ENCODE measurements around the gene NCOA4. TPM values are rescaled to one million over a fixed set of nuclear protein-coding genes. Genes with fewer than 3 reads are reported as not detected.
"Not testable (repeated sequence)": the region's sequence is repeated elsewhere in the genome, so short reads cannot be mapped to it uniquely, and the experiment has no call there.

Gene NCOA4
- total RNA-seq (2014; rRNA removed; shearing (Covaris generic)) = 92.4 and 101 TPM in 2 replicates

DNA sequence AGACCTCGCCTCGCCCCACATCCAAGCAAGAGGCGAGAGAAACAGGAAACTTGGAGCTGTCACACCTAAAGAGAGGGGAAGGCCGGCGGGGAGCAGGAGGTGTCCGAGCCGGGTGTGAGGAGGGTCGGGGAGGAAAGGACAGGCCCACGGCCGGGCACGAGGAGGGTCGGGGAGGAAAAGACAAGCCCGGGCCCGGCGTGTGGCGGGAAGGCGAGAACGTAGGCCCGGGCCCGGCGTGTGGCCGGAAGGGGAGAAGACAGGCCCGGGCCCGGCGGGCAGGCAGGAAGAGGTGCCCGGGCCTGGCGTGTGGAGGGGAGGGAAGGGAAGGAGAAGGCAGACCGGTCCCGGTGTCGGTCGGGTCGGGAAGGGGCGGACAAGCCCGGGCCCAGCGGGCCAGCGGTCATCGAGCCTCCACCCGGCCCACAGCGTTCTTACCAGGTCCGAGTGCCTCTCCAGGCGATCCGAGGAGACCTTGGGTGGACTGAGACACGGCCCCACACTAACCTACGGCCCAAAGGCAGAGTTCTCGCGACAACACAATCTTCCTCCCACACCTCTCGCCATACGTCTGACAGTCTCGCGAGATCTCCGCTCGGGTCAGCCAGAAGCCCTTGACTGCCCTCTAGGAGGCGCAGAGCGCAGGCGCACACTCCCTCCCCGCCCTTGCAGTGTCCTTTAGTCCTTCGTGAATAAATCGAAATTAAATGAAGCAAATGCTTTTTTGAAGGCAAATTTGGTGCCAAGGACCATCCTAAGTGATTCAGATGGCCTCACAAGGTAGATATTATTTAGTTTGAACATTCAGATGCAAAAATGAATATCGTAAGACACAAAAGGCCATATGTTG lies at the start of gene NCOA4:
Gene NCOA4 (minus strand): TSS at position 533 of the 847 bp plus-strand sequence. CDS start 13,943 bp downstream, outside the sequence.
- peak; percentile 96 for DNase-seq (ENCODE audit: low read depth)

DNA sequence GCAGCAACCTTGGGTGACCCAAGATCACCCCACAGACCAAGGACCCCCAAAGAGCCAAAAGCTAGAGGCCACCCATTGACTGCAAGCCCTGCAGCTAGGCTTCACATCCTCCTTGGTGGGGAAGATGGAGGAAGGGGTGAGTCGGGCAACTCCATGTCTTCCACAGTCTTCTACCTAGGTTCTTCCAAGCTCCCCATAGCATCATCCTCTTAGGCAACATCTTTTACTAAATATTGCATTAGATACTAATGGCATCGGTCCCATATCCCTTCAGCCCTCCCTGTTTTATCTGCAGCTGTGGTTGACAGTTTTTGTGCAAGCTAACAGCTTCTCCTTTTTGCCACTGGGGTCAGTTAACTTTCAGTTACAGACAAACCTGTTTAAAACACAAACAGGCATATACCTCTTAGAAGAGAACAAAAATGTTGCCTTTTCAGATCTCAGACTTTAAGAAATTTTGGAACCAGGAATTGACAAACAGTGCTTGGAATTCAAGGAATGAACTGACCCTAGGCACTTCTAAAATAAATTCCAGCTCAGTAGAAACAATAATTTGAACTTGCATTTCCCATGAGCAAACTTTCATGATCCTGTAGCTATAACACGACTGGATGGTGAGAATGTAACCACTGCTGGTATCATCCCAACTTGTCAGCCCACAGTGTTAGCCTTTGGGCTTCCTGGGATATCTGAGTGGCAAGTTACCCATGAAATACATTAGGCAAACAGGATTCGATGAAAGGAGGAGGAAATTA lies 49.6 kb upstream of the NCOA4 start:
- DNase-seq (ENCODE audit: low read depth) = no peak

DNA sequence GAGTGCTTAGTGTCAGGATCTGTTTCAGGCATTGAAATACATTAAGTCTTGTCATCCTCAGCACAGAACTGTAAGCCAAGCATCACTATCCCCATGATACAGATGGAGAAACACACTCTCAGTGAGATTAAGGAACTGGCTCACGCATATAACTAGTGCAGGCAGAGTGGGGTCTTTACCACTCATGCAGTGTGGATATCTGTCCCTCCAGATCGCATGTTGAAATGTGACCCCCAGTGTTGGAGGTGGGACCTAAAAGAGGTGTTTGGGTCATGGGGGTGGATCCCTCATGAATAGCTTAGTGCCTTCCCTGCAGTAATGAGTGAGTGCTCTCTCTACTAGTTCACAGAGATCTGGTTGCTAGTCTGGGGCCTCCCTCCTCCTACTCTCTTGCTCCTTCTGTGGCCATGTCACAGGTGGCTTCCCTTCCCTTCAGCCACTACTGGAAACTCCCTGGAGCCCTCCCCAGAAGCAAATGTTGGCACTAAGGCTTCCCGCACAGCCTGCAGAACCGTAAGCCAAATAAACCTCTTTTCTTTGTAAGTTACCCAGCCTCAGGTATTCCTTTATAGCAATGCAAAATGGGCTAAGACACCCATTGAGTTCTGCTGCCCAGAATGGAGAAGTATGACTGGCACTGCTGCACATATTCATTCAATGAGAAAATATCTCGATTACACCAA lies 47.4 kb upstream of the NCOA4 start:
- DNase-seq (ENCODE audit: low read depth) = no peak

DNA sequence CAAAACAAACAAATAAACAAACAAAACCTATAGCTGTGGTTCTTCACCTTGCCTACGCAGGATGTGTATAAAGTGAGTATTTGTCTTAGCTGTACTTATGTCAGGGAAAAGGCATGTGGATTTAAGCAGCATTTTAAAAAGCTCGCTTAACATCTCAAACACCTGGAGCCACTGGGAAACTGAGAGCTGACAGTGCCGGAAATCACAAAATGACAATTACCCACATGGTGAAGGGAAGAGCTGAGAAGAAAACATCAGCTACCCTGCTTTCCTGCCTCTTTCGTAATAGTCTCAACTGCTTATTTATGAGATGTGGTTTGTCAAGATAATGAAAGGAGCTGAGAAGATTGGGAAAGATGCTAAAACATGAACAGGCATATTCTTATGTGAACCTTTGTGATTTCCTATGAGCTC lies 46.7 kb upstream of the NCOA4 start:
- DNase-seq (ENCODE audit: low read depth) = no peak

DNA sequence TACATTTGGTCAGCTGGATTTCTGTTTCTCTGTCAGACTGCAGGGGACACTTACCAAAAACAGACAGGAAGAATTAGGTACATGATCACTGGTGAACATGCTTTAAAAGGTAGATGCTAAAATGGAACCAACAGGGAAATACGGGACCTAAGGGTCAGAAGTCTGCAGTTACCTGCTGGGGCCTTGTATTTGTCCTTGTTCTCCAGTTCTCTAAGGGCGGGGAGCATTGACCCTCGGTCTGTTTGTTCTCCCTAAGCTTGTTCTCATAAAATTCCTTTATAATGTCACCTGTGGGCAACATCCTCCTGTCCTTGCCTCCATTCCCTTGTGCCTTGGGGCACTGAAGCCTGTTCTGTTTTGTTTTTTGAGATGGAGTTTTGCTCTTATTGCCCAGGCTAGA lies 45.4 kb upstream of the NCOA4 start:
- no peak for DNase-seq (ENCODE audit: low read depth)

DNA sequence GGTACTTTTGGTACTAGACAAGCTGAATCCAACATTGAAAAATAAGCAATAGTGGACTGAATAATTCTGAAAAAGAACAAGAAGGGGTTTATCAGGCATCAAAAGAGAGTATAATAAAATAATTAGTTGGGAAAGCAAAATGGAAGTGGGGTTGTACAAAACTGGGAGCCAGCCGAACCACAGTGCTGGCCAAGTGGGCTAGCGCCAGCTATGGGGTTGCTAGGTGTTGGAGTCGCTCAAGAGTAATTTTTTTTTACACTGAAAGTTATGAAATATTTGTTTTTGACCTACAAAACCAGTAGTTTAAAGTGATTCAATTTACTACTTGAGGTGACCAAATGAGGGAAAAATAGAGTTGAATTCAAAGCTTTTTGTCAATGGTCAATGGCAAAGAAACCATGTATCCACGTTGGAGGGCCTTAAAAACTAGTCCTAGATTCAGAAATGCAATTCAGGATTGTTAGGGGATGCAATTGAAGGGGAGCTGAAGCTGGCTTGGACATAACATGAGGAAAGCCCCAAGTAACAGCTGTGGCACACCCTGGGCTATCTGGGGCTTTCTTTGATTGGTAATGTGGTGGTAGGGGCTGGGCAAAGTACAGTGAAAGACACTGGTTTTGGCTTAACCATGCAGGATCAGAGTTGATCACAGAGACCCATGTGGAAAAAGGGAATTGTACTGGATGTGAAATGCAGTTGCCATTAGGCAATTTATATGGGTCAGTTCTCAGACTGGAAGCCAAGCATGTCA lies 43.9 kb upstream of the NCOA4 start:
- no peak for DNase-seq (ENCODE audit: low read depth)

DNA sequence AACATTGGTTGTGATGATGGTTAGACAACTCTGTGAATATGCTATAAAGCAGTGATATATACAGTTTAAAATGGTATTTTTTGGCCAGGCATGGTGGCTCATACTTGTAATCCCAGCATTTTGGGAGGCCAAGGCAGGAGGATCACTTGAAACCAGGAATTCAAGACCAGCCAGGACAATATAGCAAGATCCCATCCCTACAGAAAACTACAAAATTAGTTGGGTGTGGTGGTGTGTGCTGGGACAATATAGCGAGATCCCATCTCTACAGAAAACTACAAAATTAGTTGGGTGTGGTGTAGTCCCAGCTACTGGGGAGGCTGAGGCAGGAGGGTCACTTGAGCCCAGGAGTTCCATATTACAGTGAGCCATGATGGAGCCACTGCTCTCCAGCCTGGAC lies 43.1 kb upstream of the NCOA4 start:
- DNase-seq (ENCODE audit: low read depth) = no peak

DNA sequence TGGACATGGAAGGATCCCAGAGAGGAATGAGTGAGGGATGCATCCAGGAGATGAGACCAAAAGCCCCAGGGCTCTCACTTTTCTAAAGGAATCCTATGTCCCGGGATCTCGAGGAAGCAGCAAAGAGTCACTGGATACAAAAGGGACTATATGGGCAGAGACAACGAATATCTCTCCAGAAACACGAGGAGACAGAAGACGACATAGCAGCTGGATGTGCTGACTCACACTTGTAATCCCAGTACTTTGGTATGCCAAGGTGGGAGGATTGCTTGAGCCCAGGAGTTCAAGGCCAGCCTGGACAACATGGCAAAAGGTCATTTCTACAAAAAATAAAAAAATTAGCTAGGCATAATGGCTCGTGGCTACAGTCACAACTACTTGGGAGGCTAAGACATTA lies 40.3 kb upstream of the NCOA4 start:
- DNase-seq (ENCODE audit: low read depth) = no peak

DNA sequence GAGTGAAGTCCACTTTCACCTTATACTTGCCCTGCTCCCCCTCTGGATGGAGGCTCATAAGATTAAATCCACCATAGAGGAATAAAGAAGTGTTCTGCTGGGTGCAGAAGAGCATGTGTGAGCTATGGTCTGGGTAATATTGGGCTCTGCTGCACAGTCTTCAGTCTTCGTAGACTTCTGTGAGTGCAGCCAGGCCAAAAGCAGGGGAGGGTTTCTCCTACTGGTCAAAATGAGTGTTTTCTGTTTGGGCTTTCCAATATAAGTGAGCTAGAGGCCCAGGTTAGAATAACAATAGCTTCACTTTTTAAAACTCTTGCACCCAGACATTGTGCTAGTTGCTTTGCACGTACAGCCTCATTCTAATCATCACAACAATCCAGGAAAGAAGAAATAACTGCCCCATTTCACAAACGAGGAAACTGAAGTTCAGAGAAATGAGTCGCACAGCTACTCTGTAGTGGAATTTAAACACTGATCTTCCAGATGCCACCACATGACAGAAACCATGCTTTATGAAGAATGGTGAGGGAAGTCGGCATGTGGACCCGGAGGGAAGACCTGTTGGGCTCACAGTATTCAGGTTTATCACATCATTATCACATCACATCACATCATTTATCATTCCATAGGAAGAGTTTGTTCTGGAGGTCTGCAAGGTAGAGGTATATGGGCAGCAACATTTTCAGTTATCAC lies 39.5 kb upstream of the NCOA4 start:
- DNase-seq (ENCODE audit: low read depth) = no peak

DNA sequence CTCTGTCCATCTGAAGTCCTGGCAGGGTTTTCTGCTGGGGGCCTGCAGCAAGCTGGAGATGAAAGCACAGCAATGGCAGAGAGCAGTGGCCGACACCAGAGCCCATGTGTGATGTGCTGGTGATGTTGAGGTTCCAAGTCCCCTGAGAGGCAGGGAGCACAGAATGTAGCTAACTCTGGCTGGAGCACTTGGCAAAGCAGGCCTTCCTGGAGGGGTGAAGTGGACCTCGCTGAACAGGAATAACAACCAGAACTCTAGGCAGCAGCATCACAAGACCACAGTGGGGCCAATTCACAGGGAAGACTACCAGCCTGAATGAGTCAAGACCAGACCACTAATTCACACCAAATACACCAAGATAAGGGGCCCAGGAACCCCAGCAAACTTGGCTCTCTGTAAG lies 38.5 kb upstream of the NCOA4 start:
- DNase-seq (ENCODE audit: low read depth) = no peak

DNA sequence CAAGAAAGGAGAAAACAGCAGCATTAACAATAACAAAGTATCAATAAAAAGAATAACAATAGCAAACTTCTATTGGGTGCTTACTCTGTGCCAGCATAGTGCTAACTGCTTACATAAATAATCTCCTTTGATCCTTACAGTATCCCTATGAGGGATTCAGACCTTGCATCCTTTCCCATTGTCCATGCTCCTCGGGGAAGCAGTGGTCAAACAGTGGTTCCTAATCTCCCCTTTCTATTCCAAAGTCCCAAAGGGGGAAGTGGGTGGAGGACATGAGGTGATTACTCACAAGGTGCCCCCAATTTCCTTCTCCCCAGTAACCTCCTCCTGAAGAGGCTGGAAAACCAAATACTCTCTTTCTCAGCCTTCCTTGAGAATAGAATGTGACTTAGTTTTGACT lies 37.7 kb upstream of the NCOA4 start:
- DNase-seq (ENCODE audit: low read depth) = no peak

DNA sequence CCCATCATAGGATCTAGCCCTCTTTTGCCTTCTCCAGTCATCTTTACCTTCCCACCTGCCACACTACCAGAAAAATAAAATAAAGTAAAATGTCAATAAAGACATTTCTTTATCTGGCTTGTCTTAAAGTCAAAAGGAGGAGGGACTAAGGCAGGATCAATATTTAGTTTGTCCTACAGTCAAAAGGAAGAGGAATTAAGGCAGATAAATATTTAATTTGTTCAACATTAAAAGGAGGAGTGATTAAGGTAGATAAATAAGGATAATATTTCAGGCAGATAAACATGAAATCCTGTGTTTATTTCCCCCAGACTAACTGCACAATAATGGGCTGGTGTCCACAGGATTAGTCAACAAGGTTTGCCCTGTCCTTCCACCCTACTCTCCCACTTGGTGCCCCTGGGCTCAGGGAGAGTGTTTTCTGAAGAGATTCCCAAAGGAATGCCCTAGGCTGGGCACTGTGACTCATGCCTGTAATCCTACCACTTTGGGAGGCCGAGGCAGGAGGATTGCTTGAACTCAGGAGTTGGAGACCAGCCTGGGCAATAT lies 33.9 kb upstream of the NCOA4 start:
- no peak for DNase-seq (ENCODE audit: low read depth)

DNA sequence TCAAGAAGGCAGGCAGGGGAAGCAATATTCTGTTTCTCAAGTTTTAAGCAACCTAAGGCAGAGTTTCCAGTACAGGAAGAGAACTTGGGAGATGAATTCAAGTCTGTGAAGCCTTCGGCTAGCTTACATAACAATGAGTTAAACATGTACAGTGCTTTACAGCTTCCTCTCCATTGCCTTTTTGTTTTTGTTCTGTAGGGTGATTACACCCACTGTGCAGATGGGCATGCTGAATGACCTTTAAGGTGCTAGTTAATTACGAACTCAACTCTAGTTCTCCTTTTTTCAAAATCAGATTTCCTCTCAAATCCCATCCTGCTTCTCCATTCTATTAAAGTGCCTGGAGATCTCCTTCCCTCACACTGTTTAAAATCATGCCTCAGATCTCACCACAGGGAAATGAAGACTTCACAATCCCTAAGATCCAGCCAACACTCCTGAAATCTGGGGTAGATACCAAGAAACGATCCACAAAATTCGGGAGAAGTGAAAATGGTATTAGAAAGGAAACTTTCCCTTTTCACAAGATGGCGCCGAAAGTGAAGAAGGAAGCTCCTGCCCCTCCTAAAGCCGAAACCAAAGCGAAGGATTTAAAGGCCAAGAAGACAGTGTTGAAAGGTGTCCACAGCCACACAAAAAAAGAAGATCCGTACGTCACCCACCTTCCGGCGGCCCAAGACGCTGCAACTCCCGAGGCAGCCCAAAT lies 32.5 kb upstream of the NCOA4 start:
- no peak for DNase-seq (ENCODE audit: low read depth)

DNA sequence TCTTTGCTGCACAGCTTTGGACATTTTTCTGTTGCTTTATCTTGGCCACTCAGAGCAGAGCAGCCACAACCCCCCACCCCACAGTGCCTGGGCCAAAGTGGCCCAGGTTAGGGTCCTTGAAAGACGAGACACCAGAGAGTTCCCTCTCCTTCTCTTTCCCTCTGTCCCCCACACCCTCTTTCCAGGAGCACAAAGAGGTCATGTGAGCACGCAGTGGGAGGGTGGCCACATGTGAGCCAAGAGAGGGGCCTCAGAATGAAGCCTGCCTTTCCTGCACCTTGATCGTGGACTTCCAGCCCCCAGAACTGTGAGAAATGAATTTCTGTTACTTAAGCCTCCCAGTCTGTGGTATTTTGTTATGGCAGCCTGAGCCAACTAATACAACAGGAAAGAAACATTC lies 30.3 kb upstream of the NCOA4 start:
- DNase-seq (ENCODE audit: low read depth) = no peak

DNA sequence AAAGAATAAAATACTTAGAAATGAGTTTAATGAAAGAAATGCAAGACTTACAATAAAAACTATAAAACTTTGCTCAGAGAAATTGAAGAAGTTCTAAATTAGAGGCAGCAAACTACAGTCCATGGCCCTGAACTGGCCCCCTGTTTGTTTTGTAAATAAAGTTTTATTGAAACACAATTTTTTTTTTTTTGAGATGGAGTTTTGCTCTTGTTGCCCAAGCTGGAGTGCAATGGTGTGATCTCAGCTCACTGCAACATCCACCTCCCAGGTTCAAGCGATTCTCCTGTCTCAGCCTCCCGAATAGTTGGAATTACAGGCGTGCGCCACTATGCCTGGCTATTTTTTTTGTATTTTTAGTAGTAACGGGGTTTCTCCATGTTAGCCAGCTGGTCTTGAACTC lies 27.5 kb upstream of the NCOA4 start:
- not testable (repeated sequence) for DNase-seq (ENCODE audit: low read depth)

DNA sequence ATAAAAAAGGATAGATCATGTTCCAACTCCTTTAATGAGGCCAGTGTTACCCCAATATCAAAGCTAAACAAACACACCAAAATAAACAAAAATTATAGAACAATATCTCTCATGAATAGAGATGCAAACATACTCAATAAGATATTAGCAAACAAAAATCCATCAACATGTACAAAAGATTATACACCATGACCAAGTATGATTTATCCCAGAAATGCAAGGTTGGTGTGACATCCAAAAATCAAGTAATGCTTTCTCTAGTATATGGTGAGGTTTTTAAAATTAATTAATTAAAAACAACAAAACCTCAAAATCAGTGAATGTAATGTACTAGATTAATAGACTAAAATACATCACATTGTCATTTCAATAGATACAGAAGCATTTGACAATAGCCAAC lies 26.6 kb upstream of the NCOA4 start:
- no peak for DNase-seq (ENCODE audit: low read depth)

DNA sequence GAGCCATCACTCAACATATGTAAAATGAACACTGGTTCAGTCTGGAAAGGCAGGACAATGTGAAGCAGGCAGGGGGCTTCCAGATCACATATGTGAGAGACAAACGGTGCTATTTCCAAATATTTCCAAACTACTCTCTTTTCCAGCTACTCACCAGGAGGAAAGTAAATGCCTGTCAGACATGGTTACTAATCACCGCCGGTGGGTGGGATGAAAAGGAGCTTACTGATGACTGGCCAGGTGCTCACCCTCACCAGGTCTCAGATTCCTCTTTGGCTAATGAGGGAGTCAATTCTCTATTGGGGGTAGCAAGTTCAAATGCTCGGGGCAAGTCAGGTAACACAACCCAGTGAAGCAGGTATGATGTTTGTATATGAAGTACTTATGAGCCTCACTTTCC lies 25.3 kb upstream of the NCOA4 start:
- no peak for DNase-seq (ENCODE audit: low read depth)

DNA sequence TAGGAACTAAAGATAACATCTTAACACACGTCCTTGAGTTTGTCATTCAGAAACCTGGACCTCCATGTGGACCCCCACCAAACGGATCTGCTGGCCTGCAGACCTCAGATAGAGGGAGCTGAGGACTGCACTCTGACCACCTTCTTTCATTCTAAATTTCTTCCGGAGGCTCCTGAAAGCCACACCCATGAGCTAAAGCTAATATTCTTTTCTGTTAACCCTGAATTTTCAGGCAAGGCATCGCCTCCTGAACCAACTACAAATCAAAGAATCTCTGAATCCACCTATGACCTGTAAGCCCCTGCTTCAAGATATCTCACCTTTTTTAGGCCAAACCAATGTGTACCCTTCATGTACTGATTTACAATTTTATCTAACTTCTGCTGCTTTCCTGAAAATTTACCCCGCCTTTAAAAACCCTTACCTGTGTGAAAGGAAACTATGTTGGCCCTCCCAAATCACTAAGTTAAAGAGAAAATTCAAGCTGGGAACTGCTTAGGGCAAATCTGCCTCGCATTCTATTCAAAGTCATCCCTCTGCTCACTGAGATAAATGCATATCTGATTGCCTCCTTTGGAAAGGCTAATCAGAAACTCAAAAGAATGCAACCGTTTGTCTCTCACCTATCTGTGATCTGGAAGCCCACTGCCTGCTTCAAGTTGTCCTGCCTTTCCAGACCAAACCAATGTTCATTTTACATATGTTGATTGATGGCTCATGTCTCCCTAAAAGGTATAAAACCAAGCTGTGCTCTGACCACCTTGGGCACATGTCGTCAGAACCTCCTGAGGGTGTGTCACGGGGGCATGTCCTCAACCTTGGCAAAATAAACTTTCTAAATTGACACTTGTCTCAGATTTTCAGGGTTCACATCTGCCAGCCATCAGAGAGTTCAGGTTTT lies 23.4 kb upstream of the NCOA4 start:
- no peak for DNase-seq (ENCODE audit: low read depth)

DNA sequence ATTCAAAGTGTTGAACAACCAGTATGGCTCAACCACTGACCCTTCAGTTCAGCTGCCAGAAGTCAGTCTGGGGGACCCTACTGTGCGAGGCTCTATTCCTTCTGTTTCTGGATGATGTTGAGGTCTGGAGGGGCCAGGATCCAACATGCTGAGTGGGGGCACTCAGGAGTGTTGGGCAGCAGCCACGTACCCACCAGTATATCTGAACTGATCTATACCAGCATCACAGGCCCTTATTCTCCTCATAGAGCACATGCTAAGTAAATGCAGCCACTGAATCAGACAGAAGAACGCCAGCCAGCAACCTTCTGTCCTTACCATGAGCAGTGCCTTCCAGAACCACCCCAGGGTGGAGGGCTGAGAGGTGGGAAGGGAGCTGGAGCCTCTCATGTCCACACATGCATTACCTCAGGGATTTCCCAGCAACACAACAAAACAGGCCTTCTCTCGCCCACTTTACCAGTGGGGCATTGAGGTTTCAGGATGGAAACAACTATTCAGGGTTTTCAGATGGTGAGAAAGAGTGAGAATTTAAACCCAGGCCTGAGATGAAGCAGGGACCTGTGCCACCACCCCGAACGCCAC lies 22.5 kb upstream of the NCOA4 start:
- DNase-seq (ENCODE audit: low read depth) = no peak
